GM23338 (cell line): ENCODE measurements around the gene GTF2H4. TPM values are rescaled to one million over a fixed set of nuclear protein-coding genes. Genes with fewer than 3 reads are reported as not detected.

ENCODE experiments used
- ATAC-seq: fragments of 200-7000 bp; cut with Tn5 transposase; 3 replicates; pipeline ENCODE4 v1.9.1; 2020
- DNase-seq: peaks from one replicate; pipeline ENCODE4 v3.0.0-alpha.2; 2015; ENCODE audit warnings: low spot score
- H2AFZ ChIP-seq: fragments of 200-600 bp; sonication (generic); 2 replicates; pipeline ENCODE4 v1.8.0; 2016; ENCODE audit warnings: antibody characterized with exemption, mild to moderate bottlenecking, moderate library complexity
- H3F3A ChIP-seq: fragments of 200-600 bp; sonication (generic); replicated peaks from 2 replicates; pipeline ENCODE4 v1.8.0; 2017; ENCODE audit warnings: antibody characterized with exemption, mixed run types, low read depth
- H3K27ac ChIP-seq: fragments of 200-600 bp; sonication (generic); 2 replicates; pipeline ENCODE4 v1.6.1; 2016; ENCODE audit warnings: low read depth
- H3K27me3 ChIP-seq: fragments of 200-600 bp; sonication (generic); 2 replicates; pipeline ENCODE4 v1.8.0; 2016; ENCODE audit warnings: mild to moderate bottlenecking, mixed run types, moderate library complexity; ENCODE audit not compliant: insufficient read depth
- H3K36me3 ChIP-seq: fragments of 200-600 bp; sonication (generic); 2 replicates; pipeline ENCODE4 v1.8.0; 2016; ENCODE audit warnings: mild to moderate bottlenecking; ENCODE audit not compliant: insufficient read depth
- H3K4me1 ChIP-seq: fragments of 200-600 bp; sonication (generic); 2 replicates; pipeline ENCODE4 v1.8.0; 2016; ENCODE audit warnings: mild to moderate bottlenecking, moderate library complexity; ENCODE audit not compliant: insufficient read depth
- H3K4me2 ChIP-seq: fragments of 200-600 bp; sonication (generic); 2 replicates; pipeline ENCODE4 v1.7.1; 2017; ENCODE audit warnings: mixed run types
- H3K4me3 ChIP-seq: fragments of 200-600 bp; sonication (generic); 2 replicates; pipeline ENCODE4 v1.6.1; 2016; ENCODE audit warnings: mixed run types
- H3K79me2 ChIP-seq: fragments of 200-600 bp; sonication (generic); replicated peaks from 2 replicates; pipeline ENCODE4 v1.8.0; 2017; ENCODE audit warnings: mild to moderate bottlenecking; ENCODE audit not compliant: insufficient read depth
- H3K9me2 ChIP-seq: fragments of 200-600 bp; sonication (generic); 2 replicates; pipeline ENCODE4 v1.8.0; 2017; ENCODE audit not compliant: insufficient read depth
- H4K20me1 ChIP-seq: fragments of 200-600 bp; sonication (generic); replicated peaks from 2 replicates; pipeline ENCODE4 v1.8.0; 2017; ENCODE audit warnings: mild to moderate bottlenecking; ENCODE audit not compliant: insufficient read depth
- H3K27ac Mint-ChIP-seq: 2 replicates; pipeline ENCODE4 v1.8.0; 2020; ENCODE audit warnings: inconsistent platforms, mild to moderate bottlenecking, moderate library complexity, mixed read lengths
- H3K27me3 Mint-ChIP-seq: 3 replicates; pipeline ENCODE4 v1.8.0; 2022; ENCODE audit warnings: low read depth, mild to moderate bottlenecking, moderate library complexity, mixed read lengths, inconsistent platforms; ENCODE audit not compliant: insufficient read depth, poor library complexity
- H3K36me3 Mint-ChIP-seq: 3 replicates; pipeline ENCODE4 v1.8.0; 2021; ENCODE audit warnings: low read depth, mild to moderate bottlenecking, inconsistent platforms, moderate library complexity, mixed read lengths
- H3K4me1 Mint-ChIP-seq: 3 replicates; pipeline ENCODE4 v1.8.0; 2020; ENCODE audit warnings: mild to moderate bottlenecking, inconsistent platforms, mixed read lengths
- H3K4me3 Mint-ChIP-seq: 3 replicates; pipeline ENCODE4 v1.8.0; 2021; ENCODE audit warnings: moderate library complexity, mild to moderate bottlenecking, inconsistent platforms, mixed read lengths
- H3K9me3 Mint-ChIP-seq: 3 replicates; pipeline ENCODE4 v1.8.0; 2020; ENCODE audit warnings: moderate library complexity, mild to moderate bottlenecking, inconsistent platforms, mixed read lengths
- CTCF ChIP-seq, 2 experiments: fragments of 200-600 bp in 1 of 2; sonication (generic) in 1 of 2; conservative IDR thresholded peaks; 2 replicates each; pipeline versions ENCODE4 v1.5.1 to v1.6.1; 2016 to 2017; ENCODE audit warnings: antibody characterized with exemption in 2 of 2, low read depth in 2 of 2, mild to moderate bottlenecking in 2 of 2, moderate library complexity in 1 of 2
- ETS1 ChIP-seq: IDR thresholded peaks from 2 replicates; pipeline ENCODE4 v1.6.1; 2016; ENCODE audit warnings: antibody characterized with exemption
- EZH2 ChIP-seq: fragments of 200-600 bp; sonication (generic); IDR thresholded peaks from one replicate; pipeline ENCODE4 v1.8.0; 2017; ENCODE audit warnings: antibody characterized with exemption, mild to moderate bottlenecking, low read depth; ENCODE audit not compliant: unreplicated experiment
- EZH2phosphoT487 ChIP-seq: fragments of 200-600 bp; sonication (generic); IDR thresholded peaks from one replicate; pipeline ENCODE4 v1.8.1; 2018; ENCODE audit warnings: antibody characterized with exemption; ENCODE audit not compliant: unreplicated experiment
- JUNB ChIP-seq: IDR thresholded peaks from one replicate; pipeline ENCODE4 v1.6.1; 2016; ENCODE audit warnings: antibody characterized with exemption; ENCODE audit not compliant: unreplicated experiment
- POLR2AphosphoS5 ChIP-seq: IDR thresholded peaks from 2 replicates; pipeline ENCODE4 v1.6.1; 2016; ENCODE audit warnings: antibody characterized with exemption, low read depth
- REST ChIP-seq: IDR thresholded peaks from one replicate; pipeline ENCODE4 v1.6.1; 2018; ENCODE audit warnings: antibody characterized with exemption; ENCODE audit not compliant: unreplicated experiment
- STAT1 ChIP-seq: IDR thresholded peaks from one replicate; pipeline ENCODE4 v1.6.1; 2016; ENCODE audit warnings: antibody characterized with exemption; ENCODE audit not compliant: unreplicated experiment
- ZNF114 ChIP-seq: fragments of 250-450 bp; sonication (Bioruptor Pico); IDR thresholded peaks from 2 replicates; pipeline ENCODE4 v1.5.0; 2020; ENCODE audit warnings: mild to moderate bottlenecking, moderate library complexity
- polyA plus RNA-seq: library from polyadenylated mRNA; unstranded; fragments of >200 nt; fragmentation: Nextera tagmentation; extraction: Ambion mirVana; gene quantifications from 2 replicates; pipeline ENCODE4 v1.2.1, GENCODE V29; 2016
- total RNA-seq: library from RNA; depleted of rRNA; stranded (reverse); fragments of >200 nt; shearing (Covaris generic); gene quantifications from 2 replicates; pipeline ENCODE4 v1.2.3, GENCODE V29; 2014

GTF2H4 gene
- total and polyA plus RNA-seq, 2 experiments from 2014 or later: 14.8 to 32.6 TPM

- Mint-ChIP-seq H3K9me3 (no peaks in the 10 kb centered on the region), H3K27me3 (peaks cover 6% of the 10 kb centered on the region), H3K27ac (no peak overlapping the region), H3K36me3 (peaks cover 55% of the 10 kb centered on the region), H3K4me3 (no peak overlapping the region), H3K4me1 (peaks cover under 1% of the 10 kb centered on the region)
- H3K27ac ChIP-seq: no peak overlapping the region
- no peaks in the 10 kb centered on the region for H3K4me1 ChIP-seq
- H3K4me3 ChIP-seq: no peak overlapping the region
- H3K27me3 ChIP-seq: no peaks in the 10 kb centered on the region
- no peaks in the 10 kb centered on the region for H3K9me2 ChIP-seq
- H3K79me2 ChIP-seq: no peaks in the 10 kb centered on the region
- H2AFZ ChIP-seq: no peak overlapping the region
- ATAC-seq (no peak), DNase-seq (no peak)
- TF ChIP-seq STAT1 (no peak), EZH2phosphoT487 (no peak), REST (no peak), CTCF (conservative IDR thresholded peaks at IDR 0.05; ENCODE audit: low read depth in 2 of 2) (peak in 1 of 2 experiments; percentile 21; a peak in 1 of 4 replicates)
- H3F3A ChIP-seq: no peaks in the 10 kb centered on the region
- peaks cover 12% of the 10 kb centered on the region for H3K36me3 ChIP-seq
- H3K4me2 ChIP-seq: no peak overlapping the region
- peaks cover 4% of the 10 kb centered on the region; the same call in 1 of the 2 replicates for H4K20me1 ChIP-seq
Measured at GRCh38 chr6:30897882-30898281, 10.1 kb upstream of the GTF2H4 start.

GRCh38 chr6:30898750-30899360 lies 9.2 kb upstream of the GTF2H4 start:
- no peak for DNase-seq
- peaks cover 4% of the 10 kb centered on the region; the same call in 1 of the 2 replicates for H4K20me1 ChIP-seq
- TF ChIP-seq EZH2 (no peak), JUNB (no peak), POLR2AphosphoS5 (no peak), ETS1 (no peak), ZNF114 (CRISPR knock-in tag) (no peak), EZH2phosphoT487 (no peak)

More at GRCh38 chr6:30898750-30899360, 9.2 kb upstream of the GTF2H4 start:
- Histone ChIP-seq H3K27me3 (no peaks in the 10 kb centered on the region), H3K27ac (no peak overlapping the region), H3K36me3 (peaks cover 12% of the 10 kb centered on the region), H3K4me2 (no peak overlapping the region), H3K4me3 (no peak overlapping the region), H3K4me1 (no peaks in the 10 kb centered on the region), H3F3A (no peaks in the 10 kb centered on the region), H2AFZ (no peak overlapping the region), H3K79me2 (no peaks in the 10 kb centered on the region), H3K9me2 (no peaks in the 10 kb centered on the region)
- H3K9me3 Mint-ChIP-seq: no peaks in the 10 kb centered on the region
- H3K27me3 Mint-ChIP-seq: peaks cover 8% of the 10 kb centered on the region
- H3K27ac Mint-ChIP-seq: no peak overlapping the region
- H3K4me3 Mint-ChIP-seq: no peak overlapping the region
- H3K4me1 Mint-ChIP-seq: no peaks in the 10 kb centered on the region; the same call in 2 of the 3 replicates
- ATAC-seq: no peak
- H3K36me3 Mint-ChIP-seq: peaks cover 54% of the 10 kb centered on the region
